ENCODE measurements around the gene WDPCP. TPM values are rescaled to one million over a fixed set of nuclear protein-coding genes. Genes with fewer than 3 reads are reported as not detected.

Gene WDPCP
- total and polyA plus RNA-seq, 2 of the 4 experiments (the other 2 are of a cell fraction): 2.2 to 10.2 TPM

DNA sequence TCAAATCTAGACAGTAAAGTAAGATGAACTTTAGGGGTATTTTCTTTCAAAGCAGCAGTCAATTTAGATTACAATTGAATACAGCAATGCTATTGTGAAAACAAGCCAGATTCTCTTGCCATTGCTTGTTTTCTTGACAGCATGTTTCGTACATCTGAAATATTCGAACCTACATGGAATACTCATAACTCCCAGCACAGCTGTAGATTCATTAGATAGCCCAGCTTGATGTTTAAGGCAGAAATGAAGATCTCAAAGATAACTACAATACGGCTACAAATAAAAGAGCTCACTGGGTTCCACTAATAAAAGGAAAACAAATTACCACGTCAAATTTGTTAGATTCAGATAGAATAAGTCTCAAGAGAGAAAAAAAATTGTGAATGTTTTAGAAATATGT is 208.8 kb downstream of the WDPCP start:
- H3K4me3 ChIP-seq (ENCODE audit: insufficient read depth, low read depth, low read length): no peak overlapping the region
- no peaks in the 10 kb centered on the region for H3K4me1 ChIP-seq (ENCODE audit: control insufficient read depth, insufficient read depth, low read length)
- POLR2A ChIA-PET (ENCODE audit: unreplicated experiment): no interaction called here
- in situ Hi-C loops (cut with MboI; ENCODE audit: low sequenced_read_pairs) (no loop called here), intact Hi-C loops (cut with micrococcal nuclease) (no loop called here), dilution Hi-C loops (cut with HindIII; ENCODE audit: low sequenced_read_pairs, unreplicated experiment) (no loop called here)
- H2AK5ac ChIP-seq (ENCODE audit: low read depth, low read length): no peak overlapping the region
- no CpG with 5 or more reads among the region's 4 CpGs for WGBS, 2 experiments (ENCODE audit: extremely low coverage in 2 of 2, insufficient read length in 1 of 2)
- TF ChIP-seq RAD21 (IDR thresholded peaks at IDR 0.05; ENCODE audit: low read length) (no peak), CHD1 (IDR thresholded peaks at IDR 0.05; ENCODE audit: low read depth, low read length) (no peak)
- no peaks in the 10 kb centered on the region for H3K9me3 ChIP-seq (ENCODE audit: control insufficient read depth, insufficient read depth, low read length)
- H4K5ac ChIP-seq (ENCODE audit: low read depth, low read length): no peak overlapping the region
- H2BK120ac ChIP-seq (ENCODE audit: low read depth, low read length): no peak overlapping the region
- H3K36me3 ChIP-seq (ENCODE audit: control insufficient read depth, insufficient read depth, low read length): no peaks in the 10 kb centered on the region
- H3K9ac ChIP-seq (ENCODE audit: low read depth, low read length): no peak overlapping the region
- no peak overlapping the region for H2AFZ ChIP-seq (replicated peaks; ENCODE audit: low read length, poor library complexity)
- H3K14ac ChIP-seq (replicated peaks; ENCODE audit: low read depth, low read length): no peak overlapping the region
- no peak overlapping the region for H3K18ac ChIP-seq (ENCODE audit: low read depth, low read length)
- no peak overlapping the region for H4K91ac ChIP-seq (ENCODE audit: insufficient read depth, low read depth, low read length)
- no peak overlapping the region for H2AK9ac ChIP-seq (replicated peaks; ENCODE audit: low read depth, low read length, poor library complexity)
- BruUV-seq (replicated peaks): no TSS peak
- no peak overlapping the region for H3K56ac ChIP-seq (ENCODE audit: extremely low read depth, insufficient read depth, low read length)
- no peak overlapping the region for H3K27ac ChIP-seq (ENCODE audit: insufficient read depth, low read length)
- H3K4me2 ChIP-seq (ENCODE audit: low read depth, low read length): no peak overlapping the region
- H2BK5ac ChIP-seq (ENCODE audit: low read depth, low read length, poor library complexity, severe bottlenecking): no peak overlapping the region
- H2BK15ac ChIP-seq (ENCODE audit: low read depth, low read length): no peak overlapping the region
- H4K8ac ChIP-seq (ENCODE audit: low read depth in 2 of 2, low read length in 2 of 2): no peak overlapping the region
- no peaks in the 10 kb centered on the region for H3K79me1 ChIP-seq (ENCODE audit: low read depth in 1 of 2, low read length in 2 of 2)
- H4K20me1 ChIP-seq (ENCODE audit: insufficient read depth, low read length): no peaks in the 10 kb centered on the region
- no peak overlapping the region for H3K4ac ChIP-seq (ENCODE audit: low read depth, low read length)
- H2BK20ac ChIP-seq (ENCODE audit: low read depth, low read length): no peak overlapping the region
- no peaks in the 10 kb centered on the region for H3K27me3 ChIP-seq (ENCODE audit: control insufficient read depth, insufficient read depth, low read length)
- no peak overlapping the region for H3K23ac ChIP-seq (ENCODE audit: low read depth, low read length)
- CTCF ChIA-PET: no interaction called here
- ATAC-seq (ENCODE audit: low read depth) (no peak), DNase-seq (no peak)
- no peaks in the 10 kb centered on the region for H3K9me1 ChIP-seq (ENCODE audit: insufficient read depth, low read length)

Data from IMR-90 (cell line).